ENCODE measurements around the gene MED15. TPM values are rescaled to one million over a fixed set of nuclear protein-coding genes. Genes with fewer than 3 reads are reported as not detected.
"Not testable (repeated sequence)": the region's sequence is repeated elsewhere in the genome, so short reads cannot be mapped to it uniquely, and the experiment has no call there.

The MED15 gene
- total and polyA plus RNA-seq, 2 of the 4 experiments (the other 2 are of a cell fraction), result 19.0 to 68.8 TPM

- H2BK20ac ChIP-seq (ENCODE audit: low read depth, low read length); H3K9ac ChIP-seq (ENCODE audit: low read depth, low read length); intact Hi-C loops (cut with micrococcal nuclease); ATAC-seq (ENCODE audit: low read depth); H2AFZ ChIP-seq (replicated peaks; ENCODE audit: low read length, poor library complexity); H2AK9ac ChIP-seq (replicated peaks; ENCODE audit: low read depth, low read length, poor library complexity); H4K20me1 ChIP-seq (ENCODE audit: insufficient read depth, low read length); H2BK5ac ChIP-seq (ENCODE audit: low read depth, low read length, poor library complexity, severe bottlenecking); H3K4me3 ChIP-seq (ENCODE audit: insufficient read depth, low read depth, low read length); CTCF ChIA-PET; H2AK5ac ChIP-seq (ENCODE audit: low read depth, low read length); H3K14ac ChIP-seq (replicated peaks; ENCODE audit: low read depth, low read length); H3K27ac ChIP-seq (ENCODE audit: insufficient read depth, low read length); H2BK15ac ChIP-seq (ENCODE audit: low read depth, low read length); BruUV-seq (replicated peaks); H3K4ac ChIP-seq (ENCODE audit: low read depth, low read length); in situ Hi-C loops (cut with MboI; ENCODE audit: low sequenced_read_pairs); H3K56ac ChIP-seq (ENCODE audit: extremely low read depth, insufficient read depth, low read length); H3K9me3 ChIP-seq (ENCODE audit: control insufficient read depth, insufficient read depth, low read length); H4K5ac ChIP-seq (ENCODE audit: low read depth, low read length); POLR2A ChIA-PET (ENCODE audit: unreplicated experiment); H4K8ac ChIP-seq (ENCODE audit: low read depth in 2 of 2, low read length in 2 of 2); H3K18ac ChIP-seq (ENCODE audit: low read depth, low read length); H3K4me1 ChIP-seq (ENCODE audit: control insufficient read depth, insufficient read depth, low read length); H3K36me3 ChIP-seq (ENCODE audit: control insufficient read depth, insufficient read depth, low read length); dilution Hi-C loops (cut with HindIII; ENCODE audit: low sequenced_read_pairs, unreplicated experiment); H4K91ac ChIP-seq (ENCODE audit: insufficient read depth, low read depth, low read length); H3K9me1 ChIP-seq (ENCODE audit: insufficient read depth, low read length); H2BK120ac ChIP-seq (ENCODE audit: low read depth, low read length); DNase-seq; H3K27me3 ChIP-seq (ENCODE audit: control insufficient read depth, insufficient read depth, low read length); H3K4me2 ChIP-seq (ENCODE audit: low read depth, low read length); H3K23ac ChIP-seq (ENCODE audit: low read depth, low read length); H3K79me1 ChIP-seq (ENCODE audit: low read depth in 1 of 2, low read length in 2 of 2): not testable (repeated sequence)
- WGBS, 2 experiments (ENCODE audit: extremely low coverage in 2 of 2, insufficient read length in 1 of 2), result no CpG with 5 or more reads among the region's 4 CpGs
Observed at GRCh38 chr22:20594486-20594885, 87.1 kb downstream of the MED15 start.

Data from IMR-90 (cell line).